ENCODE measurements around the gene UBE2J2. TPM values are rescaled to one million over a fixed set of nuclear protein-coding genes. Genes with fewer than 3 reads are reported as not detected.

The UBE2J2 gene
- total RNA-seq, 1 experiment from 2014 or later = 83.4 TPM

DNA sequence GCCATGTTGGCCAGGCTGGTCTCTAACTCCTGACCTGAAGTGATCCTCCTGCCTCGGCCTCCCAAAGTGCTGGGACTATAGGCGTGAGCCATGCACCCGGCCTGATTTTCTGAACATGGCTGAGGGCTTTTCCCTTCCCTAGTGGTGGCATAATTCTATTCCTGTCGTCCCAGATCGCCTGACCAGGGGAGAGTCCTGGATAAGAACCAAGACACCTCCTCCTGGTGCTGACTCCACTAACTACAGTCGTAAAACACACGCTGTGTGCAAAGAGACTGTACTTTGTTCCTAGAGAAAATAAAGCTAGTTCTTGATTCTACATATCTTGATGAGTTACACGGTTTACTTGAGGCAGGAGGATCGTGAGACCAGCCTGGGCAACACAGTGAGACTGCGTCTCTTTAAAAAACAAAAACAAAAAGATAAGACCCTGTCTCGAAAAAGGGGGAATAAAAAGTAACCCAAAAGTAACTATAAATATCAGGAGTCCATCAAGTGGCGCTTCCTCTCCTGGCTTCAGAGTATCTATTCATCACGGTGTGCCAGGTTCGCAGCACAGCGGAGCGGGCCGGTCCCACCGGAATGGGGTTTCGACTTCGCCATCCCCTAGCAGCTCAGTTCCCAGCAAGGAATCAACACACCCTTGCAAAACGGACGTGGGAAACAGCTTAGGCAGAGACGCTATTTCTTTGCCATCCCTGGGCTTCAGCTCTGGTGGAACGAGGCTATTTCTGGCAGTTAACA, 42.8 kb downstream of the UBE2J2 start:
- DNase-seq = no peak
- Histone ChIP-seq H4K20me1 (ENCODE audit: control insufficient read depth, insufficient read depth, insufficient read length) (no peaks in the 10 kb centered on the region), H3K9me3 (ENCODE audit: control insufficient read depth, low read depth, low read length) (no peaks in the 10 kb centered on the region), H2BK5ac (ENCODE audit: insufficient read length, low read length) (no peak overlapping the region), H4K91ac (ENCODE audit: insufficient read length, low read depth, low read length) (no peak overlapping the region), H4K5ac (ENCODE audit: insufficient read length, low read depth, low read length) (no peak overlapping the region), H3K18ac (ENCODE audit: insufficient read length, low read depth, low read length) (no peak overlapping the region), H3T11ph (ENCODE audit: low read length) (no peak overlapping the region), H3K4me2 (ENCODE audit: insufficient read depth, insufficient read length, low read length) (peak overlapping the region; percentile 71), H3K23ac (ENCODE audit: insufficient read length, low read depth, low read length) (no peak overlapping the region), H3K4me1 (ENCODE audit: insufficient read depth, low read length) (no peaks in the 10 kb centered on the region), H3K9ac (ENCODE audit: extremely low read depth, insufficient read length, low read length) (peak overlapping the region; percentile 43), H4K8ac (replicated peaks; ENCODE audit: insufficient read length, low read depth, low read length) (no peak overlapping the region), H2AK5ac (ENCODE audit: insufficient read length, low read length) (no peak overlapping the region), H3K27ac (ENCODE audit: insufficient read length, low read depth, low read length) (no peak overlapping the region), H3K79me1 (ENCODE audit: insufficient read depth, low read depth, low read length, poor library complexity, severe bottlenecking) (peaks cover 2% of the 10 kb centered on the region), H3K27me3 (ENCODE audit: insufficient read depth, low read length) (no peaks in the 10 kb centered on the region), H3K56ac (ENCODE audit: insufficient read length, low read depth, low read length) (no peak overlapping the region), H2BK15ac (ENCODE audit: low read depth, low read length) (no peak overlapping the region), H3K4ac (ENCODE audit: low read depth, low read length) (no peak overlapping the region), H3K23me2 (ENCODE audit: insufficient read length, low read depth, low read length, poor library complexity, severe bottlenecking) (peaks cover 6% of the 10 kb centered on the region), H2BK20ac (ENCODE audit: low read depth, low read length, poor library complexity, severe bottlenecking) (no peak overlapping the region), H2BK120ac (ENCODE audit: low read depth, low read length, poor library complexity, severe bottlenecking) (no peak overlapping the region), H3K79me2 (ENCODE audit: insufficient read depth, low read length) (peaks cover 2% of the 10 kb centered on the region; the same call in 1 of the 2 replicates), H2BK12ac (ENCODE audit: insufficient read length, low read depth, low read length) (no peak overlapping the region), H2AFZ (ENCODE audit: low read length) (no peak overlapping the region), H3K14ac (ENCODE audit: insufficient read depth, low read length) (no peak overlapping the region)
- Mint-ChIP-seq H3K4me1 (peaks cover 15 to 21% of the 10 kb centered on the region in 2 experiments), H3K27me3 (ENCODE audit: low read depth) (no peaks in the 10 kb centered on the region), H3K27ac (peak overlapping the region; percentile 58 to 93 (median 62); a peak in 3 of 7 replicates), H3K4me3 (peak overlapping the region; percentile 90 to 93), H3K36me3 (ENCODE audit: insufficient read depth in 1 of 3, low read depth in 3 of 3) (peaks cover 19 to 45% (median 44%) of the 10 kb centered on the region in 3 experiments), H3K9me3 (peaks cover 0 to 4% of the 10 kb centered on the region in 2 experiments; a peak in 1 of 5 replicates)
- TF ChIP-seq, protein P1, sequence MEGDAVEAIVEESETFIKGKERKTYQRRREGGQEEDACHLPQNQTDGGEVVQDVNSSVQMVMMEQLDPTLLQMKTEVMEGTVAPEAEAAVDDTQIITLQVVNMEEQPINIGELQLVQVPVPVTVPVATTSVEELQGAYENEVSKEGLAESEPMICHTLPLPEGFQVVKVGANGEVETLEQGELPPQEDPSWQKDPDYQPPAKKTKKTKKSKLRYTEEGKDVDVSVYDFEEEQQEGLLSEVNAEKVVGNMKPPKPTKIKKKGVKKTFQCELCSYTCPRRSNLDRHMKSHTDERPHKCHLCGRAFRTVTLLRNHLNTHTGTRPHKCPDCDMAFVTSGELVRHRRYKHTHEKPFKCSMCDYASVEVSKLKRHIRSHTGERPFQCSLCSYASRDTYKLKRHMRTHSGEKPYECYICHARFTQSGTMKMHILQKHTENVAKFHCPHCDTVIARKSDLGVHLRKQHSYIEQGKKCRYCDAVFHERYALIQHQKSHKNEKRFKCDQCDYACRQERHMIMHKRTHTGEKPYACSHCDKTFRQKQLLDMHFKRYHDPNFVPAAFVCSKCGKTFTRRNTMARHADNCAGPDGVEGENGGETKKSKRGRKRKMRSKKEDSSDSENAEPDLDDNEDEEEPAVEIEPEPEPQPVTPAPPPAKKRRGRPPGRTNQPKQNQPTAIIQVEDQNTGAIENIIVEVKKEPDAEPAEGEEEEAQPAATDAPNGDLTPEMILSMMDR (conservative IDR thresholded peaks at IDR 0.05) = peak; percentile 40; the same call in 2 of the 3 replicates
- no CpG with 5 or more reads among the region's 24 CpGs for WGBS (ENCODE audit: extremely low coverage, insufficient read length, low lambda C conversion rate)

Measured in H9 (cell line).